PC-9 (cell line): ENCODE data around the gene NT5DC4. TPM values are rescaled to one million over a fixed set of nuclear protein-coding genes. Genes with fewer than 3 reads are reported as not detected.
A peak's percentile ranks its signal among the peaks of the same experiment; 100 is the strongest.

Source experiments
- BruUV-seq: library from RNA; stranded (reverse); fragments of 400-500 nt; replicated peaks from 2 replicates; lab custom pipeline; 2021; lab: Mats Ljungman, UMichigan
- CTCF ChIA-PET: fragments of 300-600 bp; sonication (Branson Sonifier 250); formaldehyde crosslinking; loops from one replicate; lab custom pipeline; 2022; ENCODE audit warnings: antibody characterized with exemption; lab: Charles Lee
- POLR2A ChIA-PET: fragments of 300-600 bp; sonication (Branson Sonifier 250); formaldehyde crosslinking; loops from one replicate; lab custom pipeline; 2022; ENCODE audit warnings: antibody characterized with exemption; ENCODE audit not compliant: unreplicated experiment; lab: Charles Lee
- DNase-seq, 2 experiments: peaks; one replicate each; pipeline versions ENCODE4 v3.0.0 to v3.0.0-alpha.2; 2015 to 2022; ENCODE audit warnings: mixed read lengths in 1 of 2
- H2AFZ ChIP-seq: fragments of 200-600 bp; sonication (generic); 2 replicates; pipeline ENCODE4 v1.8.1; 2017; ENCODE audit warnings: antibody characterized with exemption
- H3F3A ChIP-seq: fragments of 200-600 bp; sonication (generic); 2 replicates; pipeline ENCODE4 v1.8.1; 2017; ENCODE audit warnings: antibody characterized with exemption, mild to moderate bottlenecking, low read depth; ENCODE audit not compliant: insufficient read depth
- H3K27ac ChIP-seq: fragments of 200-600 bp; sonication (generic); 2 replicates; pipeline ENCODE4 v1.6.1; 2016; ENCODE audit warnings: mixed run types
- H3K27me3 ChIP-seq: fragments of 200-600 bp; sonication (generic); 2 replicates; pipeline ENCODE4 v1.6.1; 2016; ENCODE audit warnings: low read depth, mixed run types; ENCODE audit not compliant: insufficient read depth
- H3K36me3 ChIP-seq: fragments of 200-600 bp; sonication (generic); 2 replicates; pipeline ENCODE4 v1.6.1; 2016; ENCODE audit warnings: low read depth, mixed run types
- H3K4me1 ChIP-seq: fragments of 200-600 bp; sonication (generic); replicated peaks from 2 replicates; pipeline ENCODE4 v1.6.1; 2016; ENCODE audit warnings: mixed run types; ENCODE audit not compliant: insufficient read depth
- H3K4me2 ChIP-seq: fragments of 200-600 bp; sonication (generic); 2 replicates; pipeline ENCODE4 v1.6.1; 2017; ENCODE audit warnings: mixed run types
- H3K4me3 ChIP-seq: fragments of 200-600 bp; sonication (generic); 2 replicates; pipeline ENCODE4 v1.6.1; 2016; ENCODE audit warnings: mixed run types
- H3K79me2 ChIP-seq: fragments of 200-600 bp; sonication (generic); 2 replicates; pipeline ENCODE4 v1.6.1; 2017; ENCODE audit warnings: low read depth, mixed run types
- H3K9me2 ChIP-seq: fragments of 200-600 bp; sonication (generic); 2 replicates; pipeline ENCODE4 v1.8.1; 2017; ENCODE audit warnings: mild to moderate bottlenecking; ENCODE audit not compliant: insufficient read depth
- H3K9me3 ChIP-seq: fragments of 200-600 bp; sonication (generic); 2 replicates; pipeline ENCODE4 v1.8.1; 2016; ENCODE audit warnings: low read depth; ENCODE audit not compliant: insufficient read depth
- H4K20me1 ChIP-seq: fragments of 200-600 bp; sonication (generic); 2 replicates; pipeline ENCODE4 v1.8.1; 2017; ENCODE audit not compliant: insufficient read depth
- CTCF ChIP-seq: fragments of 200-600 bp; sonication (generic); conservative IDR thresholded peaks from 2 replicates; pipeline ENCODE4 v1.6.1; 2017; ENCODE audit warnings: mixed run types, antibody characterized with exemption, mild to moderate bottlenecking, moderate library complexity
- EZH2 ChIP-seq: fragments of 200-600 bp; sonication (generic); IDR thresholded peaks from 2 replicates; pipeline ENCODE4 v1.8.0; 2017; ENCODE audit warnings: antibody characterized with exemption, low read depth
- intact Hi-C: fragments of 100-400 bp; cut with micrococcal nuclease; formaldehyde crosslinking; loops from one replicate; pipeline ENCODE4 v1.10.0; 2022; ENCODE audit not compliant: unreplicated experiment
- total RNA-seq: library from RNA; stranded (reverse); gene quantifications from 2 replicates; pipeline ENCODE4 v1.2.3, GENCODE V29; 2021

Gene NT5DC4
- total RNA-seq, 1 experiment from 2014 or later, result 6.1 TPM

- Histone ChIP-seq H4K20me1 (no peaks in the 10 kb centered on the region), H3K27me3 (no peaks in the 10 kb centered on the region), H3K79me2 (no peaks in the 10 kb centered on the region), H3K27ac (no peak overlapping the region), H3K9me2 (no peaks in the 10 kb centered on the region), H3K9me3 (no peaks in the 10 kb centered on the region), H3K4me3 (no peak overlapping the region), H3K4me2 (peak overlapping the region; percentile 50; the same call in 1 of the 2 replicates), H3F3A (peaks cover 16% of the 10 kb centered on the region; the same call in 1 of the 2 replicates), H3K36me3 (no peaks in the 10 kb centered on the region), H2AFZ (no peak overlapping the region), H3K4me1 (peaks cover 26% of the 10 kb centered on the region)
- no peak for TF ChIP-seq CTCF
- no peak for TF ChIP-seq EZH2
- CTCF ChIA-PET, result interaction anchor here (0.6 to 3.9 kb wide), 7 partner anchors 21 to 188 kb away, joined by 3 to 39 read pairs (median 5); no protein-coding TSS in a partner anchor
- POLR2A ChIA-PET, result no interaction called here
- intact Hi-C loops, result loop anchor here (2.0 to 10.0 kb wide), 5 partner anchors 35 to 673 kb away; partner anchors contain the start of genes TMEM87B and ZC3H6
- no peak for DNase-seq
- BruUV-seq, result no TSS peak
These were observed 6.6 kb downstream of the NT5DC4 start for GRCh38 chr2:112727276-112728028.

GRCh38 chr2:112728029-112728362 is 7.2 kb downstream of the NT5DC4 start:
- CTCF ChIA-PET, result interaction anchor here (0.5 to 2.2 kb wide), 4 partner anchors 35 to 289 kb away, joined by 3 to 11 read pairs (median 5); no protein-coding TSS in a partner anchor
- no peak overlapping the region for H3K27ac ChIP-seq
- POLR2A ChIA-PET, result no interaction called here

More at GRCh38 chr2:112728029-112728362, 7.2 kb downstream of the NT5DC4 start:
- no peak overlapping the region for H3K4me3 ChIP-seq
- intact Hi-C loops, result loop anchor here (5.0 to 10.0 kb wide), 3 partner anchors 66 to 673 kb away; partner anchors contain the start of genes TMEM87B and ZC3H6
- H4K20me1 ChIP-seq, result no peaks in the 10 kb centered on the region
- H3F3A ChIP-seq, result peaks cover 16% of the 10 kb centered on the region; the same call in 1 of the 2 replicates
- H2AFZ ChIP-seq, result no peak overlapping the region
- DNase-seq, result no peak
- H3K4me2 ChIP-seq, result no peak overlapping the region
- no peaks in the 10 kb centered on the region for H3K36me3 ChIP-seq
- peaks cover 26% of the 10 kb centered on the region for H3K4me1 ChIP-seq
- no peaks in the 10 kb centered on the region for H3K27me3 ChIP-seq
- BruUV-seq, result no TSS peak
- no peaks in the 10 kb centered on the region for H3K79me2 ChIP-seq
- TF ChIP-seq CTCF (no peak), EZH2 (no peak)
- no peaks in the 10 kb centered on the region for H3K9me2 ChIP-seq
- H3K9me3 ChIP-seq, result no peaks in the 10 kb centered on the region
